Heart left ventricle (tissue), 13 donors: ENCODE results near the gene MACF1.

Experiments
- POLR2A ChIP-seq, 2 donors: fragments of 450-650 bp; IDR thresholded peaks; one replicate each; pipeline ENCODE4 v1.6.1; 2017; ENCODE audit warnings: antibody characterized with exemption in 2 of 2, mild to moderate bottlenecking in 2 of 2, moderate library complexity in 2 of 2
- TF ChIP-seq, protein P1 (sequence below), 12 donors: fragments of 200-600 bp; sonication (generic) in 4 of 12; IDR thresholded peaks; one replicate each; pipeline versions ENCODE4 v1.5.0 to v1.8.0; 2018 to 2022; ENCODE audit warnings: antibody characterized with exemption in 12 of 12, mild to moderate bottlenecking in 5 of 12
- donor health status: ischemic (EF 13 %, LVEDD 7.1; RV severe dilation, severe dysfunction).
- donor health status: DM: no; HTN: yes; CAD: no.
- donor health status: DM: no; HTN: no; CAD: no.
- donor health status: ischemic (EF 25% LVEDD 6.9; RV normal size, moderate dysfunction).
- donor health status: ischemic (EF 25% LVEDD 5.7; RV mildly dilated, moderate dysfunction).
- donor health status: ischemic (EF 35%, LVEDD 5.7; RV mildly dilated, moderate dysfunction).
- donor health status: nonischemic (EF 11% LVEDD 7.7; RV severe dilation, severe dysfunction).
- donor health status: DM: yes; HTN: yes; CAD: no.
- donor health status: PGD.
- donor health status: ischemic (EF 29% LVEDD 5.4; RV normal size, mild dysfunction).
- donor health status: nonischemic (EF 23%, LVEDD 6.1; RV moderate dilation, normal function).

DNA sequence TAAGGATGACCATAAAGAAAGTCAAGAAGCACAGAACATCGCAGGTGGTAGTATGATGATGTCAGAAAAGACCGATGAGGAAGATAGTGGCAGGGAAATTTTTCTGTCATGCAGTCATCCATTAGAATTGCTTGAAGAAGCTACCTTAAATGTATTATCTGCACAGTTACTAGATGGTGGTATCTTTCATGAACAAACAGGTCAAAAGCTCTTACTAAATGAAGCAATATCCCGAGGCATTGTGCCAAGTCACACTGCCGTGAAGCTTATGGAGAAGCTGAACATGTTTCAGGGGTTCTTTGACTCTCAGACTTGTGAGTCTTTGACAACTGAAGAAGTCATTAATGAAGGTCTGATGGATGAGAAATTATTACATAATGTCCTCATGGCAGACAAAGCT is 128.8 kb downstream of the MACF1 start:
- TF ChIP-seq, protein P1, sequence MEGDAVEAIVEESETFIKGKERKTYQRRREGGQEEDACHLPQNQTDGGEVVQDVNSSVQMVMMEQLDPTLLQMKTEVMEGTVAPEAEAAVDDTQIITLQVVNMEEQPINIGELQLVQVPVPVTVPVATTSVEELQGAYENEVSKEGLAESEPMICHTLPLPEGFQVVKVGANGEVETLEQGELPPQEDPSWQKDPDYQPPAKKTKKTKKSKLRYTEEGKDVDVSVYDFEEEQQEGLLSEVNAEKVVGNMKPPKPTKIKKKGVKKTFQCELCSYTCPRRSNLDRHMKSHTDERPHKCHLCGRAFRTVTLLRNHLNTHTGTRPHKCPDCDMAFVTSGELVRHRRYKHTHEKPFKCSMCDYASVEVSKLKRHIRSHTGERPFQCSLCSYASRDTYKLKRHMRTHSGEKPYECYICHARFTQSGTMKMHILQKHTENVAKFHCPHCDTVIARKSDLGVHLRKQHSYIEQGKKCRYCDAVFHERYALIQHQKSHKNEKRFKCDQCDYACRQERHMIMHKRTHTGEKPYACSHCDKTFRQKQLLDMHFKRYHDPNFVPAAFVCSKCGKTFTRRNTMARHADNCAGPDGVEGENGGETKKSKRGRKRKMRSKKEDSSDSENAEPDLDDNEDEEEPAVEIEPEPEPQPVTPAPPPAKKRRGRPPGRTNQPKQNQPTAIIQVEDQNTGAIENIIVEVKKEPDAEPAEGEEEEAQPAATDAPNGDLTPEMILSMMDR (IDR thresholded peaks at IDR 0.05): no peak
- no peak for TF ChIP-seq POLR2A (IDR thresholded peaks at IDR 0.05)
